ENCODE measurements around the gene LIME1.

DNA sequence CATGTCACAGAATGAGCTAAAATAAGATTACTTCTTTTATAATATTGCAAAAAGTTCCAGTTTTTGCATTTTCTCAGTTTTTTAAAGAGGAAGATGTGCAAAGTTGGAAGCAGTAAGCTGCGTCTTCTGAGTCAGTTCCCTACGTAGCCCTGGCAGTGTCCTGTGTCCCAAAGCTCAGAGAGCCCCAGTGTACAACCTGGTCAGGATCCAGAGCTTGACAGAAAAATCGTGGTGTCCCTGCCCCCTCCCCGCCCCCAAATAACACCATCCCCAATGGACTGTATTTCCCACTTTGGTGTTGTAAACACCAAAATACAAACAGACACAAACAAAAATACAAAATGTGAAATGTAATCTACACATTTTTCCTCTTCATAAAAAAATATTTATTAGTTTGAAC lies 7.7 kb downstream of the LIME1 start:
- TF ChIP-seq JUNB (IDR thresholded peaks at IDR 0.05) = no peak
- no peak for TF ChIP-seq ESRRA (IDR thresholded peaks at IDR 0.05; ENCODE audit: borderline replicate concordance, low read length)
- TF ChIP-seq, protein P1, sequence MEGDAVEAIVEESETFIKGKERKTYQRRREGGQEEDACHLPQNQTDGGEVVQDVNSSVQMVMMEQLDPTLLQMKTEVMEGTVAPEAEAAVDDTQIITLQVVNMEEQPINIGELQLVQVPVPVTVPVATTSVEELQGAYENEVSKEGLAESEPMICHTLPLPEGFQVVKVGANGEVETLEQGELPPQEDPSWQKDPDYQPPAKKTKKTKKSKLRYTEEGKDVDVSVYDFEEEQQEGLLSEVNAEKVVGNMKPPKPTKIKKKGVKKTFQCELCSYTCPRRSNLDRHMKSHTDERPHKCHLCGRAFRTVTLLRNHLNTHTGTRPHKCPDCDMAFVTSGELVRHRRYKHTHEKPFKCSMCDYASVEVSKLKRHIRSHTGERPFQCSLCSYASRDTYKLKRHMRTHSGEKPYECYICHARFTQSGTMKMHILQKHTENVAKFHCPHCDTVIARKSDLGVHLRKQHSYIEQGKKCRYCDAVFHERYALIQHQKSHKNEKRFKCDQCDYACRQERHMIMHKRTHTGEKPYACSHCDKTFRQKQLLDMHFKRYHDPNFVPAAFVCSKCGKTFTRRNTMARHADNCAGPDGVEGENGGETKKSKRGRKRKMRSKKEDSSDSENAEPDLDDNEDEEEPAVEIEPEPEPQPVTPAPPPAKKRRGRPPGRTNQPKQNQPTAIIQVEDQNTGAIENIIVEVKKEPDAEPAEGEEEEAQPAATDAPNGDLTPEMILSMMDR (IDR thresholded peaks at IDR 0.05) = no peak
- no peak for TF ChIP-seq TP53 (CRISPR knock-in tag; IDR thresholded peaks at IDR 0.05)
- no peak for TF ChIP-seq POLR2AphosphoS2 (conservative IDR thresholded peaks at IDR 0.05; ENCODE audit: low read length)
